ENCODE results near the gene TAS2R31.

DNA sequence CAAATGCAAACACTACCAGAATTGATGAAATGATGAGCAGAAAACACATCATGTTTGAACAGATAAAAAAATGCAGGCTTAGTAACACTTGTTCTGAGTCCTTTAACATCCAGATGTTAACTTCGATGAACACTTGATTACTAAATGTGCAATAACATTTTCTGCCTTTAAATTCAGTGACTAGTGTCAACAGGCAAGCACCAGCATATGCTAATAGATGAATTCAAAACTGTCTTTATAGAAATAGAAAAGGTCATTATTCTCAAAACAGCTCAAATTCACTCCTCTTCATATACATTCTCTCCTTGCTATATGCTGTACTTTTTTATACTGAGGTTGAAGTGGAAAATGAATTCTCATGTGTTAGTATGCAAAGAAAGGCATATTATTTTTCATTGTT, 8.7 kb downstream of the TAS2R31 start, which contains the start of gene TAS2R19:
- no peak for TF ChIP-seq POLR2A (IDR thresholded peaks at IDR 0.05; ENCODE audit: low read depth, low read length)
- no peak for TF ChIP-seq TAF1 (IDR thresholded peaks at IDR 0.05; ENCODE audit: borderline replicate concordance, low read depth, low read length)
